BLaER1 (cell line): Measurements from ENCODE around the gene TTLL10.
"Not testable (repeated sequence)": the region's sequence is repeated elsewhere in the genome, so short reads cannot be mapped to it uniquely, and the experiment has no call there.

Experiments
- H3K27ac ChIP-seq: shearing (Covaris generic); formaldehyde crosslinking; 2 replicates; pipeline ENCODE4 v1.8.1; 2022
- H3K27me3 ChIP-seq: shearing (Covaris generic); formaldehyde crosslinking; 2 replicates; pipeline ENCODE4 v1.8.1; 2022
- H3K36me3 ChIP-seq: shearing (Covaris generic); formaldehyde crosslinking; 2 replicates; pipeline ENCODE4 v1.8.1; 2022
- H3K4me1 ChIP-seq: shearing (Covaris generic); formaldehyde crosslinking; 2 replicates; pipeline ENCODE4 v1.8.1; 2022
- H3K4me2 ChIP-seq: shearing (Covaris generic); formaldehyde crosslinking; 2 replicates; pipeline ENCODE4 v1.8.1; 2022
- H3K4me3 ChIP-seq: shearing (Covaris generic); formaldehyde crosslinking; 2 replicates; pipeline ENCODE4 v1.8.1; 2022
- H3K9ac ChIP-seq: shearing (Covaris generic); formaldehyde crosslinking; 2 replicates; pipeline ENCODE4 v1.8.1; 2022
- H3K9me3 ChIP-seq: shearing (Covaris generic); formaldehyde crosslinking; 2 replicates; pipeline ENCODE4 v1.8.1; 2022
- H4K20me1 ChIP-seq: shearing (Covaris generic); formaldehyde crosslinking; 2 replicates; pipeline ENCODE4 v1.8.1; 2022
- Cebpa-rat ChIP-seq: shearing (Covaris generic); IDR thresholded peaks from 2 replicates; pipeline ENCODE4 v1.8.1; 2022

Gene TTLL10

GRCh38 chr1:1183833-1184775, 10.4 kb downstream of the TTLL10 start:
- TF ChIP-seq Cebpa-rat: no peak
- no peaks in the 10 kb centered on the region for H3K36me3 ChIP-seq
- H3K4me1 ChIP-seq: peaks cover 56% of the 10 kb centered on the region
- H3K9me3 ChIP-seq: no peaks in the 10 kb centered on the region
- H3K9ac ChIP-seq: no peak overlapping the region
- peaks cover 1% of the 10 kb centered on the region; the same call in 1 of the 2 replicates for H4K20me1 ChIP-seq
- no peak overlapping the region for H3K27ac ChIP-seq
- no peak overlapping the region for H3K4me3 ChIP-seq
- peaks cover 6% of the 10 kb centered on the region; the same call in 1 of the 2 replicates for H3K27me3 ChIP-seq
- H3K4me2 ChIP-seq: peak overlapping the region; percentile 66; the same call in 1 of the 2 replicates

DNA sequence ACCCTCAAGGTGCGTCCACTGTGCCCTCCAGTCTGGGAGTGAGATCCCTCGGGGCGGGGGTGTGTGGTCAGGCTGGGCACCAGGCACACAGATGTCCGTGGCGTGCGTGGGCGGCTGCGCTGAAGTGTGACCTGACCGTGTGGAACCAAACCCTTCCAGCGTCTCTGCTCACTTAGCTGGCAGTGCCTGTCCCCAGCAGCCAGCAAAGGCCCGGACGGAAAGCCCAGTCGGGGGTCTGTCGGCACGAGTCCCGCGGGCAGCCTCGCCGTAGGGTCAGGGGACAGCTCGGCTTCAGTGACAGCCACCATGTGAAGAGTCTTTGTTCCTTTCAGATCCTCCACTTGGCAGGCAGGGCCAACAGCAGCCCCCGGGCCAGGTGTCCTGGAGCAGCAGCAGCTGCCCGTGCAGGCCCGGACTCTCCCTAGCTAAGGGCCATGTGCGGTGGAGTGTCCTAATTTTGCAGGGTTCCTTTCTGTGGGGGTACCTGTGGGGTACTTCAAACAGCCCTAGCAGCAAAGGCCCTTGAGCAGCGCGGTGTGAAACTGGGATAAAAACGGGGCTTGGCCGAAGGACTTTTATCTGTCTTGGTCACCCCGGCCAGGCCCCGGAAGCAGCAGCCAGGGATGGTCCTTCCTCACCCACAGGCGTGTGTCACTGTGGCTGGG, 11.6 kb downstream of the TTLL10 start:
- H3K27me3 ChIP-seq: peaks cover 6% of the 10 kb centered on the region; the same call in 1 of the 2 replicates
- peak overlapping the region; percentile 37 for H3K4me2 ChIP-seq
- no peak overlapping the region for H3K9ac ChIP-seq
- no peaks in the 10 kb centered on the region for H4K20me1 ChIP-seq
- no peak for TF ChIP-seq Cebpa-rat
- peaks cover 45% of the 10 kb centered on the region for H3K4me1 ChIP-seq
- H3K4me3 ChIP-seq: no peak overlapping the region
- no peaks in the 10 kb centered on the region for H3K36me3 ChIP-seq
- no peak overlapping the region for H3K27ac ChIP-seq
- H3K9me3 ChIP-seq: no peaks in the 10 kb centered on the region

GRCh38 chr1:1187938-1188337, 14.3 kb downstream of the TTLL10 start:
- H3K27ac ChIP-seq: no peak overlapping the region
- peaks cover 20% of the 10 kb centered on the region for H3K4me1 ChIP-seq
- TF ChIP-seq Cebpa-rat: no peak
- no peak overlapping the region for H3K9ac ChIP-seq
- no peaks in the 10 kb centered on the region for H4K20me1 ChIP-seq
- no peak overlapping the region for H3K4me2 ChIP-seq
- H3K4me3 ChIP-seq: no peak overlapping the region
- peaks cover 25% of the 10 kb centered on the region for H3K9me3 ChIP-seq
- peaks cover 6% of the 10 kb centered on the region; the same call in 1 of the 2 replicates for H3K27me3 ChIP-seq
- no peaks in the 10 kb centered on the region for H3K36me3 ChIP-seq

- no peaks in the 10 kb centered on the region for H4K20me1 ChIP-seq
- H3K27ac ChIP-seq: no peak overlapping the region
- no peaks in the 10 kb centered on the region for H3K36me3 ChIP-seq
- H3K27me3 ChIP-seq: no peaks in the 10 kb centered on the region; the same call in 1 of the 2 replicates
- no peak for TF ChIP-seq Cebpa-rat
- H3K4me3 ChIP-seq: no peak overlapping the region
- peaks cover 9% of the 10 kb centered on the region for H3K4me1 ChIP-seq
- peaks cover 34% of the 10 kb centered on the region for H3K9me3 ChIP-seq
- no peak overlapping the region for H3K4me2 ChIP-seq
- H3K9ac ChIP-seq: no peak overlapping the region
Measured at GRCh38 chr1:1189111-1189510, 15.4 kb downstream of the TTLL10 start.

- Histone ChIP-seq H4K20me1 (no peaks in the 10 kb centered on the region), H3K27ac (no peak overlapping the region), H3K9me3 (peaks cover 49% of the 10 kb centered on the region), H3K9ac (no peak overlapping the region), H3K36me3 (no peaks in the 10 kb centered on the region), H3K4me1 (no peaks in the 10 kb centered on the region), H3K27me3 (no peaks in the 10 kb centered on the region; the same call in 1 of the 2 replicates), H3K4me2 (no peak overlapping the region), H3K4me3 (no peak overlapping the region)
- no peak for TF ChIP-seq Cebpa-rat
Measured at GRCh38 chr1:1191734-1192133, 18.1 kb downstream of the TTLL10 start.

- H3K27ac ChIP-seq: no peak overlapping the region
- H4K20me1 ChIP-seq: no peaks in the 10 kb centered on the region
- H3K36me3 ChIP-seq: no peaks in the 10 kb centered on the region
- H3K4me2 ChIP-seq: no peak overlapping the region
- no peak overlapping the region for H3K9ac ChIP-seq
- peaks cover 49% of the 10 kb centered on the region for H3K9me3 ChIP-seq
- TF ChIP-seq Cebpa-rat: no peak
- H3K27me3 ChIP-seq: no peaks in the 10 kb centered on the region
- peaks cover 13% of the 10 kb centered on the region for H3K4me1 ChIP-seq
- H3K4me3 ChIP-seq: no peak overlapping the region
Measured at GRCh38 chr1:1194723-1195122, 21.0 kb downstream of the TTLL10 start.

- not testable (repeated sequence) for H3K4me3 ChIP-seq, H4K20me1 ChIP-seq, H3K36me3 ChIP-seq, H3K4me2 ChIP-seq, H3K27me3 ChIP-seq, H3K27ac ChIP-seq, H3K9ac ChIP-seq
- Histone ChIP-seq H3K9me3 (peaks cover 46% of the 10 kb centered on the region), H3K4me1 (peaks cover 23% of the 10 kb centered on the region)
Measured at GRCh38 chr1:1195726-1196125, 22.0 kb downstream of the TTLL10 start.

- H3K36me3 ChIP-seq: no peaks in the 10 kb centered on the region
- no peaks in the 10 kb centered on the region for H4K20me1 ChIP-seq
- H3K4me2 ChIP-seq: no peak overlapping the region
- H3K27me3 ChIP-seq: peaks cover 13% of the 10 kb centered on the region; the same call in 1 of the 2 replicates
- H3K27ac ChIP-seq: no peak overlapping the region
- H3K4me1 ChIP-seq: peaks cover 26% of the 10 kb centered on the region
- H3K9ac ChIP-seq: no peak overlapping the region
- TF ChIP-seq Cebpa-rat: no peak
- peaks cover 37% of the 10 kb centered on the region for H3K9me3 ChIP-seq
- no peak overlapping the region for H3K4me3 ChIP-seq
Measured at GRCh38 chr1:1196431-1197187, 22.9 kb downstream of the TTLL10 start.

DNA sequence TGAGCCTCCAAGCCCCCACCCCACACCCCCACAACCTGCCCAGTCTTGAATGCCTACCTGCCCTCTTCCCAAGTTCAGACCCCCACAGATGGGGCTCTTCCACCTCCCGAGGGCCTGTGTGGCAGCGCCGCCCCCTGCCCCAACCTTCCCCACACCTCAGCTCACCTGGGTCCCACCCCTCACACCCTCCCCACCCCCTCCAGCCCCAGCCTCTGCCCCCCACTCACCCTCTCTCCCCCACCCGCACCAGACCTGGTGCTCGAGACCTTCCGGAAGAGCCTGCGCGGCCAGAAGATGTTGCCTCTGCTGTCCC, 23.5 kb downstream of the TTLL10 start:
- H3K4me1 ChIP-seq: peaks cover 26% of the 10 kb centered on the region
- no peaks in the 10 kb centered on the region for H4K20me1 ChIP-seq
- H3K27ac ChIP-seq: no peak overlapping the region
- no peak overlapping the region for H3K4me3 ChIP-seq
- no peak overlapping the region for H3K9ac ChIP-seq
- no peak overlapping the region for H3K4me2 ChIP-seq
- no peak for TF ChIP-seq Cebpa-rat
- H3K27me3 ChIP-seq: peaks cover 13% of the 10 kb centered on the region; the same call in 1 of the 2 replicates
- H3K36me3 ChIP-seq: no peaks in the 10 kb centered on the region
- H3K9me3 ChIP-seq: peaks cover 32% of the 10 kb centered on the region
